GM23338 (cell line): Measurements from ENCODE around the gene SHISAL2A. TPM values are rescaled to one million over a fixed set of nuclear protein-coding genes. Genes with fewer than 3 reads are reported as not detected.

Source experiments
- ATAC-seq: fragments of 200-7000 bp; cut with Tn5 transposase; 3 replicates; pipeline ENCODE4 v1.9.1; 2020
- DNase-seq: peaks from one replicate; pipeline ENCODE4 v3.0.0-alpha.2; 2015; ENCODE audit warnings: low spot score
- H2AFZ ChIP-seq: fragments of 200-600 bp; sonication (generic); 2 replicates; pipeline ENCODE4 v1.8.0; 2016; ENCODE audit warnings: antibody characterized with exemption, mild to moderate bottlenecking, moderate library complexity
- H3F3A ChIP-seq: fragments of 200-600 bp; sonication (generic); replicated peaks from 2 replicates; pipeline ENCODE4 v1.8.0; 2017; ENCODE audit warnings: antibody characterized with exemption, mixed run types, low read depth
- H3K27ac ChIP-seq: fragments of 200-600 bp; sonication (generic); 2 replicates; pipeline ENCODE4 v1.6.1; 2016; ENCODE audit warnings: low read depth
- H3K27me3 ChIP-seq: fragments of 200-600 bp; sonication (generic); 2 replicates; pipeline ENCODE4 v1.8.0; 2016; ENCODE audit warnings: mild to moderate bottlenecking, mixed run types, moderate library complexity; ENCODE audit not compliant: insufficient read depth
- H3K36me3 ChIP-seq: fragments of 200-600 bp; sonication (generic); 2 replicates; pipeline ENCODE4 v1.8.0; 2016; ENCODE audit warnings: mild to moderate bottlenecking; ENCODE audit not compliant: insufficient read depth
- H3K4me1 ChIP-seq: fragments of 200-600 bp; sonication (generic); 2 replicates; pipeline ENCODE4 v1.8.0; 2016; ENCODE audit warnings: mild to moderate bottlenecking, moderate library complexity; ENCODE audit not compliant: insufficient read depth
- H3K4me2 ChIP-seq: fragments of 200-600 bp; sonication (generic); 2 replicates; pipeline ENCODE4 v1.7.1; 2017; ENCODE audit warnings: mixed run types
- H3K4me3 ChIP-seq: fragments of 200-600 bp; sonication (generic); 2 replicates; pipeline ENCODE4 v1.6.1; 2016; ENCODE audit warnings: mixed run types
- H3K79me2 ChIP-seq: fragments of 200-600 bp; sonication (generic); replicated peaks from 2 replicates; pipeline ENCODE4 v1.8.0; 2017; ENCODE audit warnings: mild to moderate bottlenecking; ENCODE audit not compliant: insufficient read depth
- H3K9me2 ChIP-seq: fragments of 200-600 bp; sonication (generic); 2 replicates; pipeline ENCODE4 v1.8.0; 2017; ENCODE audit not compliant: insufficient read depth
- H4K20me1 ChIP-seq: fragments of 200-600 bp; sonication (generic); replicated peaks from 2 replicates; pipeline ENCODE4 v1.8.0; 2017; ENCODE audit warnings: mild to moderate bottlenecking; ENCODE audit not compliant: insufficient read depth
- H3K27ac Mint-ChIP-seq: 2 replicates; pipeline ENCODE4 v1.8.0; 2020; ENCODE audit warnings: inconsistent platforms, mild to moderate bottlenecking, moderate library complexity, mixed read lengths
- H3K27me3 Mint-ChIP-seq: 3 replicates; pipeline ENCODE4 v1.8.0; 2022; ENCODE audit warnings: low read depth, mild to moderate bottlenecking, moderate library complexity, mixed read lengths, inconsistent platforms; ENCODE audit not compliant: insufficient read depth, poor library complexity
- H3K36me3 Mint-ChIP-seq: 3 replicates; pipeline ENCODE4 v1.8.0; 2021; ENCODE audit warnings: low read depth, mild to moderate bottlenecking, inconsistent platforms, moderate library complexity, mixed read lengths
- H3K4me1 Mint-ChIP-seq: 3 replicates; pipeline ENCODE4 v1.8.0; 2020; ENCODE audit warnings: mild to moderate bottlenecking, inconsistent platforms, mixed read lengths
- H3K4me3 Mint-ChIP-seq: 3 replicates; pipeline ENCODE4 v1.8.0; 2021; ENCODE audit warnings: moderate library complexity, mild to moderate bottlenecking, inconsistent platforms, mixed read lengths
- H3K9me3 Mint-ChIP-seq: 3 replicates; pipeline ENCODE4 v1.8.0; 2020; ENCODE audit warnings: moderate library complexity, mild to moderate bottlenecking, inconsistent platforms, mixed read lengths
- CREB1 ChIP-seq: fragments of 250-450 bp; sonication (Bioruptor Pico); IDR thresholded peaks from 2 replicates; pipeline ENCODE4 v1.5.0; 2020; ENCODE audit warnings: low read depth, mild to moderate bottlenecking, moderate library complexity
- ETS1 ChIP-seq: IDR thresholded peaks from 2 replicates; pipeline ENCODE4 v1.6.1; 2016; ENCODE audit warnings: antibody characterized with exemption
- EZH2 ChIP-seq: fragments of 200-600 bp; sonication (generic); IDR thresholded peaks from one replicate; pipeline ENCODE4 v1.8.0; 2017; ENCODE audit warnings: antibody characterized with exemption, mild to moderate bottlenecking, low read depth; ENCODE audit not compliant: unreplicated experiment
- EZH2phosphoT487 ChIP-seq: fragments of 200-600 bp; sonication (generic); IDR thresholded peaks from one replicate; pipeline ENCODE4 v1.8.1; 2018; ENCODE audit warnings: antibody characterized with exemption; ENCODE audit not compliant: unreplicated experiment
- JUNB ChIP-seq: IDR thresholded peaks from one replicate; pipeline ENCODE4 v1.6.1; 2016; ENCODE audit warnings: antibody characterized with exemption; ENCODE audit not compliant: unreplicated experiment
- NANOG ChIP-seq: IDR thresholded peaks from 2 replicates; pipeline ENCODE4 v1.6.1; 2016; ENCODE audit warnings: antibody characterized with exemption, borderline replicate concordance
- POLR2AphosphoS5 ChIP-seq: IDR thresholded peaks from 2 replicates; pipeline ENCODE4 v1.6.1; 2016; ENCODE audit warnings: antibody characterized with exemption, low read depth
- REST ChIP-seq: IDR thresholded peaks from one replicate; pipeline ENCODE4 v1.6.1; 2018; ENCODE audit warnings: antibody characterized with exemption; ENCODE audit not compliant: unreplicated experiment
- STAT1 ChIP-seq: IDR thresholded peaks from one replicate; pipeline ENCODE4 v1.6.1; 2016; ENCODE audit warnings: antibody characterized with exemption; ENCODE audit not compliant: unreplicated experiment
- ZNF114 ChIP-seq: fragments of 250-450 bp; sonication (Bioruptor Pico); IDR thresholded peaks from 2 replicates; pipeline ENCODE4 v1.5.0; 2020; ENCODE audit warnings: mild to moderate bottlenecking, moderate library complexity
- ZNF331 ChIP-seq: fragments of 250-450 bp; sonication (Bioruptor Pico); IDR thresholded peaks from 2 replicates; pipeline ENCODE4 v1.5.0; 2020; ENCODE audit warnings: low read depth, mild to moderate bottlenecking, moderate library complexity
- polyA plus RNA-seq: library from polyadenylated mRNA; unstranded; fragments of >200 nt; fragmentation: Nextera tagmentation; extraction: Ambion mirVana; gene quantifications from 2 replicates; pipeline ENCODE4 v1.2.1, GENCODE V29; 2016
- total RNA-seq: library from RNA; depleted of rRNA; stranded (reverse); fragments of >200 nt; shearing (Covaris generic); gene quantifications from 2 replicates; pipeline ENCODE4 v1.2.3, GENCODE V29; 2014
- TF ChIP-seq, protein P1 (sequence below), 2 experiments: fragments of 200-600 bp in 1 of 2; sonication (generic) in 1 of 2; conservative IDR thresholded peaks; 2 replicates each; pipeline versions ENCODE4 v1.5.1 to v1.6.1; 2016 to 2017; ENCODE audit warnings: antibody characterized with exemption in 2 of 2, low read depth in 2 of 2, mild to moderate bottlenecking in 2 of 2, moderate library complexity in 1 of 2
- TF ChIP-seq, protein P2 (sequence below): fragments of 250-450 bp; sonication (Bioruptor Pico); IDR thresholded peaks from 2 replicates; pipeline ENCODE4 v1.5.0; 2020; ENCODE audit warnings: mild to moderate bottlenecking, moderate library complexity

SHISAL2A gene
- total and polyA plus RNA-seq, 2 experiments from 2014 or later = 0.10 to 1.2 TPM

DNA sequence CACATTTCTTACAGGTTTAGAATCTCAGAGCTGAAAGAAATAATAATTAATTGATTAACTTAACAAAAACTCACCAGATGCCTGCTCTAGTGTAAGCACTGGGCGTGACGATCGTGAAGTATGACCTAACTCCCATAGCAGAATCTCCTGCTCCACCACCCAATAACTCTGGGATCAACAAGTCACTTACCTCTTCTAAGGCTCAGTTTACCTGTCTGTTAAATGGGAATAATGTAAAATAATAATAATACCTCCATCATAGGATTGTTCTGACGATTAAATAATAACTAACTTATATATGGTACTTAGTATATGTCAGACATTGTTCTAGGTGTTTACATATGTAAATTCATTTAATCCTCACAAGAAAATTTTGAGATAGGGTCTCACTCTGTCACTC is 40.5 kb downstream of the SHISAL2A start:
- Histone ChIP-seq H2AFZ (no peak overlapping the region), H4K20me1 (no peaks in the 10 kb centered on the region), H3K79me2 (no peaks in the 10 kb centered on the region), H3K4me3 (no peak overlapping the region), H3K9me2 (no peaks in the 10 kb centered on the region), H3K4me1 (no peaks in the 10 kb centered on the region), H3K36me3 (no peaks in the 10 kb centered on the region), H3K27ac (no peak overlapping the region), H3K27me3 (no peaks in the 10 kb centered on the region), H3K4me2 (no peak overlapping the region), H3F3A (no peaks in the 10 kb centered on the region)
- ATAC-seq = no peak
- no peak overlapping the region for H3K27ac Mint-ChIP-seq
- H3K27me3 Mint-ChIP-seq = peaks cover 8% of the 10 kb centered on the region
- peaks cover 7% of the 10 kb centered on the region; the same call in 1 of the 3 replicates for H3K4me1 Mint-ChIP-seq
- no peaks in the 10 kb centered on the region for H3K36me3 Mint-ChIP-seq
- TF ChIP-seq EZH2 (no peak), ZNF114 (CRISPR knock-in tag) (no peak), STAT1 (no peak), NANOG (no peak), ETS1 (no peak), ZNF331 (CRISPR knock-in tag) (no peak), JUNB (no peak), REST (no peak), POLR2AphosphoS5 (no peak), CREB1 (CRISPR knock-in tag) (no peak), EZH2phosphoT487 (no peak)
- TF ChIP-seq, protein P1, sequence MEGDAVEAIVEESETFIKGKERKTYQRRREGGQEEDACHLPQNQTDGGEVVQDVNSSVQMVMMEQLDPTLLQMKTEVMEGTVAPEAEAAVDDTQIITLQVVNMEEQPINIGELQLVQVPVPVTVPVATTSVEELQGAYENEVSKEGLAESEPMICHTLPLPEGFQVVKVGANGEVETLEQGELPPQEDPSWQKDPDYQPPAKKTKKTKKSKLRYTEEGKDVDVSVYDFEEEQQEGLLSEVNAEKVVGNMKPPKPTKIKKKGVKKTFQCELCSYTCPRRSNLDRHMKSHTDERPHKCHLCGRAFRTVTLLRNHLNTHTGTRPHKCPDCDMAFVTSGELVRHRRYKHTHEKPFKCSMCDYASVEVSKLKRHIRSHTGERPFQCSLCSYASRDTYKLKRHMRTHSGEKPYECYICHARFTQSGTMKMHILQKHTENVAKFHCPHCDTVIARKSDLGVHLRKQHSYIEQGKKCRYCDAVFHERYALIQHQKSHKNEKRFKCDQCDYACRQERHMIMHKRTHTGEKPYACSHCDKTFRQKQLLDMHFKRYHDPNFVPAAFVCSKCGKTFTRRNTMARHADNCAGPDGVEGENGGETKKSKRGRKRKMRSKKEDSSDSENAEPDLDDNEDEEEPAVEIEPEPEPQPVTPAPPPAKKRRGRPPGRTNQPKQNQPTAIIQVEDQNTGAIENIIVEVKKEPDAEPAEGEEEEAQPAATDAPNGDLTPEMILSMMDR (conservative IDR thresholded peaks at IDR 0.05; ENCODE audit: low read depth in 2 of 2) = no peak
- TF ChIP-seq, protein P2, sequence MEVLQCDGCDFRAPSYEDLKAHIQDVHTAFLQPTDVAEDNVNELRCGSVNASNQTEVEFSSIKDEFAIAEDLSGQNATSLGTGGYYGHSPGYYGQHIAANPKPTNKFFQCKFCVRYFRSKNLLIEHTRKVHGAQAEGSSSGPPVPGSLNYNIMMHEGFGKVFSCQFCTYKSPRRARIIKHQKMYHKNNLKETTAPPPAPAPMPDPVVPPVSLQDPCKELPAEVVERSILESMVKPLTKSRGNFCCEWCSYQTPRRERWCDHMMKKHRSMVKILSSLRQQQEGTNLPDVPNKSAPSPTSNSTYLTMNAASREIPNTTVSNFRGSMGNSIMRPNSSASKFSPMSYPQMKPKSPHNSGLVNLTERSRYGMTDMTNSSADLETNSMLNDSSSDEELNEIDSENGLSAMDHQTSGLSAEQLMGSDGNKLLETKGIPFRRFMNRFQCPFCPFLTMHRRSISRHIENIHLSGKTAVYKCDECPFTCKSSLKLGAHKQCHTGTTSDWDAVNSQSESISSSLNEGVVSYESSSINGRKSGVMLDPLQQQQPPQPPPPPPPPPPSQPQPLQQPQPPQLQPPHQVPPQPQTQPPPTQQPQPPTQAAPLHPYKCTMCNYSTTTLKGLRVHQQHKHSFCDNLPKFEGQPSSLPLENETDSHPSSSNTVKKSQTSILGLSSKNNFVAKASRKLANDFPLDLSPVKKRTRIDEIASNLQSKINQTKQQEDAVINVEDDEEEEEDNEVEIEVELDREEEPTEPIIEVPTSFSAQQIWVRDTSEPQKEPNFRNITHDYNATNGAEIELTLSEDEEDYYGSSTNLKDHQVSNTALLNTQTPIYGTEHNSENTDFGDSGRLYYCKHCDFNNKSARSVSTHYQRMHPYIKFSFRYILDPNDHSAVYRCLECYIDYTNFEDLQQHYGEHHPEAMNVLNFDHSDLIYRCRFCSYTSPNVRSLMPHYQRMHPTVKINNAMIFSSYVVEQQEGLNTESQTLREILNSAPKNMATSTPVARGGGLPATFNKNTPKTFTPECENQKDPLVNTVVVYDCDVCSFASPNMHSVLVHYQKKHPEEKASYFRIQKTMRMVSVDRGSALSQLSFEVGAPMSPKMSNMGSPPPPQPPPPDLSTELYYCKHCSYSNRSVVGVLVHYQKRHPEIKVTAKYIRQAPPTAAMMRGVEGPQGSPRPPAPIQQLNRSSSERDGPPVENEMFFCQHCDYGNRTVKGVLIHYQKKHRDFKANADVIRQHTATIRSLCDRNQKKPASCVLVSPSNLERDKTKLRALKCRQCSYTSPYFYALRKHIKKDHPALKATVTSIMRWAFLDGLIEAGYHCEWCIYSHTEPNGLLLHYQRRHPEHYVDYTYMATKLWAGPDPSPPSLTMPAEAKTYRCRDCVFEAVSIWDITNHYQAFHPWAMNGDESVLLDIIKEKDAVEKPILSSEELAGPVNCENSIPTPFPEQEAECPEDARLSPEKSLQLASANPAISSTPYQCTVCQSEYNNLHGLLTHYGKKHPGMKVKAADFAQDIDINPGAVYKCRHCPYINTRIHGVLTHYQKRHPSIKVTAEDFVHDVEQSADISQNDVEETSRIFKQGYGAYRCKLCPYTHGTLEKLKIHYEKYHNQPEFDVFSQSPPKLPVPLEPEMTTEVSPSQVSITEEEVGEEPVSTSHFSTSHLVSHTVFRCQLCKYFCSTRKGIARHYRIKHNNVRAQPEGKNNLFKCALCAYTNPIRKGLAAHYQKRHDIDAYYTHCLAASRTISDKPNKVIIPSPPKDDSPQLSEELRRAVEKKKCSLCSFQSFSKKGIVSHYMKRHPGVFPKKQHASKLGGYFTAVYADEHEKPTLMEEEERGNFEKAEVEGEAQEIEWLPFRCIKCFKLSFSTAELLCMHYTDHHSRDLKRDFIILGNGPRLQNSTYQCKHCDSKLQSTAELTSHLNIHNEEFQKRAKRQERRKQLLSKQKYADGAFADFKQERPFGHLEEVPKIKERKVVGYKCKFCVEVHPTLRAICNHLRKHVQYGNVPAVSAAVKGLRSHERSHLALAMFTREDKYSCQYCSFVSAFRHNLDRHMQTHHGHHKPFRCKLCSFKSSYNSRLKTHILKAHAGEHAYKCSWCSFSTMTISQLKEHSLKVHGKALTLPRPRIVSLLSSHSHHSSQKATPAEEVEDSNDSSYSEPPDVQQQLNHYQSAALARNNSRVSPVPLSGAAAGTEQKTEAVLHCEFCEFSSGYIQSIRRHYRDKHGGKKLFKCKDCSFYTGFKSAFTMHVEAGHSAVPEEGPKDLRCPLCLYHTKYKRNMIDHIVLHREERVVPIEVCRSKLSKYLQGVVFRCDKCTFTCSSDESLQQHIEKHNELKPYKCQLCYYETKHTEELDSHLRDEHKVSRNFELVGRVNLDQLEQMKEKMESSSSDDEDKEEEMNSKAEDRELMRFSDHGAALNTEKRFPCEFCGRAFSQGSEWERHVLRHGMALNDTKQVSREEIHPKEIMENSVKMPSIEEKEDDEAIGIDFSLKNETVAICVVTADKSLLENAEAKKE (CRISPR knock-in tag) = no peak
- no peak for DNase-seq
- H3K9me3 Mint-ChIP-seq = no peaks in the 10 kb centered on the region
- H3K4me3 Mint-ChIP-seq = no peak overlapping the region
